Mesenteric fat pad (tissue), 1 donor: ENCODE measurements around the gene CMTM5. TPM values are rescaled to one million over a fixed set of nuclear protein-coding genes. Genes with fewer than 3 reads are reported as not detected.
"Not testable (repeated sequence)": the region's sequence is repeated elsewhere in the genome, so short reads cannot be mapped to it uniquely, and the experiment has no call there.

Experiments used
- DNase-seq: peaks from one replicate; pipeline ENCODE4 v3.0.0-alpha.2; 2020; ENCODE audit warnings: low spot score
- total RNA-seq: library from RNA; stranded (reverse); fragmentation: NEBNext Ultra II Directional; extraction: Animal tissue kit (Norgen Biotek cat#: 25700); gene quantifications from one replicate; pipeline ENCODE4 v1.2.1, GENCODE V29; 2021
- donor health status: DM: yes; HTN: yes; CAD: no.

CMTM5 gene
- total RNA-seq, 1 donor from 2014 or later: not detected

- no peak for DNase-seq
Observed at GRCh38 chr14:23396126-23396525, 19.3 kb downstream of the CMTM5 start.

GRCh38 chr14:23396781-23397407 lies 20.0 kb downstream of the CMTM5 start:
- no peak for DNase-seq

DNA sequence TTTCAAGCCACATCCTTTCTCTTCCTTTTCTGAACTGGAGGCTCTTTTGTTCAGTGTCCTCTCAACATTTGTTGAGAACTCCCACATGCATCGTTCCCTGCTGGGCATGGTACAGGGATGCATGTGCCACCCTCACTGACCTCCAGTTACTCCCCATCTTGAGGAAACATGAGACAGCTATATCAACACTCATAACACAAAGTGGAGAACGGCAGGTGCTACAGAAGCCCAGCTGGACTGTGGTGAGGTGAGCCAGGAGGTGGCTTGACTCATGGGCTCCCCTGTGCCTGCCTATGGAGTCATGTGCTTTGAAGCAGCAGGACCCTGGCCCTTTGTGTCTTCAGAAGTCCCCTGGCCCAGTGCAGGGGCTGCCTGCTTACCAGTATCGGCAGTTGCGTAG lies 21.5 kb downstream of the CMTM5 start:
- DNase-seq: no peak

- no peak for DNase-seq
Observed at GRCh38 chr14:23399136-23399535, 22.3 kb downstream of the CMTM5 start.

- DNase-seq: no peak
Observed at GRCh38 chr14:23399591-23399990, 22.7 kb downstream of the CMTM5 start.

- not testable (repeated sequence) for DNase-seq
Observed at GRCh38 chr14:23400496-23401149, 23.8 kb downstream of the CMTM5 start.

GRCh38 chr14:23401291-23401690 lies 24.4 kb downstream of the CMTM5 start:
- DNase-seq: no peak

DNA sequence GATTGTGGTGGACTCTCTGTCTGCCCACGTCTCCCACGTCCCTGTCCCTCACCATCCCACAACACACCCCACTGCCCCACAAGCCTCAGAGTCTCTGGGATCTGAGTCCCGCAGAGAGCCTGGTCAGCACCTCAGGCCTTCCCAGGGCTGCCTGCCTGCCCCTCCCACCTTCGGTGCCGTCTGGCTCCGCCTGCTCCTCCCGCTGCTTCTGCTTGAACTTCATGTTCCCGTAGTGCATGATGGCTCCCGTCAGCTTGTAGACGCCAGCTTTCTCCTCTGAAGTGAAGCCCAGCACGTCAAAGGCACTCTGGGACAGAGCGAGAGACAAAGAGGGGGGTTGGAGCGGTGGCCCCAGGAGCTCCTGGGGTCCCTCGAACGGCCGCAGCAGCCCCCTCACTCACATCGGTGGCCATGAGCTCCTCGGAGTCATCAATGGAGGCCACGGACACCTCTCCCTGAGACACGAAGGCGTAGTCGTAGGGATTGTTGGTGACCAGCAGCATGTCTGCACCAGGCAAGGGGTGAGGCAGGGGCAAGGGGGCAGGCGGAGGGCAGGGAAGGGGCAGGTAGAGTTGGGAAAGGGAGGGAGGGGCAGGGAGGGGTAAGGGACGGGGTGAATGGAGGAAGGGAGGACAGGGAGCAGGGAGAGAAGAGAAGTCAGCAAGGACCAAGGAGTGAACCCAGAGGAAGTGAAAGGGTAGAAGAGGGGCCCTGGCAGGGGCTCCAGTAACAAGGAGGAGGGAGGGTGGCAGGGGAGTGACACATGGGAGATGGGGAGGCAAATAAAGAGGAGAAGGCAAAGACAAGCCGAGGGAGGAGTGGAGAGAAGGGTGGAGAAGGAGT lies 25.7 kb downstream of the CMTM5 start:
- no peak for DNase-seq

- DNase-seq: no peak
Observed at GRCh38 chr14:23403139-23403438, 26.2 kb downstream of the CMTM5 start.

GRCh38 chr14:23403908-23404307 lies 27.1 kb downstream of the CMTM5 start:
- no peak for DNase-seq

GRCh38 chr14:23404331-23404900 lies 27.6 kb downstream of the CMTM5 start:
- no peak for DNase-seq

- no peak for DNase-seq
Observed at GRCh38 chr14:23405096-23405495, 28.2 kb downstream of the CMTM5 start.

DNA sequence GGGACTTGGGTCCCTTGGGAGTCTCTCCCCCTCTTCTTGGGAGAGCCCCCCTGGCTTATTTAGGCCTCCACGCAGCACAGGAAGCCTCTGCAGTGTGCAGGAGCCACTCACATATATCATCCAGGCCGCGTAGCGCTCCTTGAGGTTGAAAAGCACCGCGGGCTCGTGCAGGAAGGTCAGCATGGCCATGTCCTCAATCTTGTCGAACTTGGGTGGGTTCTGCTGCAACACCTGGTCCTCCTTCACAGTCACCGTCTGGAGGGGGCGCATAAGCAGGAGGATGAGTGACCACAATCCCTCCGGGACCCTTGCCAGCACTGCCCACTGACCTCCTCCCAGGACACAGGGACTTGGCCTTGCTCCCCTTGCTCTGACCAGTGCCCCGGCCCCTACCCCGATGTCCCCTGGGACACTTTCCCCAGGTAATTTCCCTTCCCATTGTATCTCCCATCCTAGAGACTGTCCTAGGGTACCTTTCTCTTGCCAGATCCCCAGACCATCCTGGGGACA lies 28.7 kb downstream of the CMTM5 start:
- DNase-seq: no peak

- DNase-seq: no peak
Observed at GRCh38 chr14:23406244-23406643, 29.4 kb downstream of the CMTM5 start.

- no peak for DNase-seq
Observed at GRCh38 chr14:23406725-23407355, 30.0 kb downstream of the CMTM5 start.

GRCh38 chr14:23407516-23408306 lies 30.9 kb downstream of the CMTM5 start, which contains the start of gene MYH6:
MYH6 (minus strand) TSS chr14:23408273; CDS start chr14:23407223, 1,050 bp downstream.
- DNase-seq: no peak

- no peak for DNase-seq
Observed at GRCh38 chr14:23408307-23408630, 31.4 kb downstream of the CMTM5 start.

GRCh38 chr14:23409475-23409874 lies 32.6 kb downstream of the CMTM5 start:
- DNase-seq: no peak

GRCh38 chr14:23409966-23410635 lies 33.3 kb downstream of the CMTM5 start:
- DNase-seq: no peak
